AG04449 (cell line): ENCODE results near the gene DDHD1.
A peak's percentile ranks its signal among the peaks of the same experiment; 100 is the strongest.

ENCODE experiments used
- CTCF ChIA-PET: fragments of 350-600 bp; formaldehyde crosslinking; extraction: SDS; loops from one replicate; lab custom pipeline; 2021; ENCODE audit warnings: antibody characterized with exemption; lab: Yijun Ruan, JAX
- POLR2A ChIA-PET: fragments of 400-600, 350-600 bp; formaldehyde crosslinking; extraction: SDS; loops from one replicate; lab custom pipeline; 2020; ENCODE audit warnings: antibody characterized with exemption, inconsistent platforms; lab: Yijun Ruan, JAX
- DNase-seq: peaks from one replicate; pipeline ENCODE4 v3.0.0-alpha.2; 2010; ENCODE audit warnings: low read depth, low spot score
- H3K4me3 ChIP-seq: 2 replicates; pipeline ENCODE4 v1.5.1; 2011; ENCODE audit warnings: low read depth, mild to moderate bottlenecking, control low read depth, low read length
- CTCF ChIP-seq: IDR thresholded peaks from one replicate; pipeline ENCODE4 v1.5.1; 2011; ENCODE audit warnings: mild to moderate bottlenecking, moderate library complexity, low read length, control low read depth, inconsistent platforms; ENCODE audit not compliant: insufficient read depth; ENCODE audit errors: missing control alignments

The DDHD1 gene

DNA sequence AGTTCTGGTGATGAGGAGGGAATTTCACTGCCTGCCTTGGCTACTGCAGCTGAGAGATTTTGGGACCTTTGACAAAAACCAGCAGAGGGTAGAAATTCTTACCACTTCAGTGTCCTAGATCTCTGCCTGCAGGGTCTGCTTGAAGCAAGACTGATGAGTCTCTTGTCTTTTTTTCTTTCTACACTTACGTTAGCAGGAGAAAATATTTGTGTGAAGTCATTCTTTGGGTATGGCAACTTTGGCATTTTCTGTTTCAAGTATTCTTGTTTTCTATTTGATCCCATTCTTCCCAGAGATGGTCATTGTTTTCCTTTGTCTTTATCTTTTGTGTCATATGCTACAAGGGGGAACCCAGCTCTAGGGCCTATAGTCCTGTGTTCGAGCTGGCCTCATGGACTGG is 136.6 kb downstream of the DDHD1 start:
- DNase-seq = peak; percentile 56
- POLR2A ChIA-PET = no interaction called here
- no peak for TF ChIP-seq CTCF
- H3K4me3 ChIP-seq = no peak overlapping the region
- CTCF ChIA-PET = interaction anchor here (0.9 kb wide), 1 partner anchor 64 kb away, joined by 3 read pairs; no protein-coding TSS in a partner anchor

- ChIA-PET CTCF (interaction anchor here (0.8 to 2.1 kb wide), 6 partner anchors 9 to 182 kb away, joined by 3 to 7 read pairs (median 4); no protein-coding TSS in a partner anchor), POLR2A (interaction anchor here (0.6 to 1.5 kb wide), 3 partner anchors 20 to 60 kb away, joined by 3 to 5 read pairs (median 3); partner anchors contain the start of gene FERMT2)
- no peak for TF ChIP-seq CTCF
- peak; percentile 96 for DNase-seq
- peak overlapping the region; percentile 12; the same call in 1 of the 2 replicates for H3K4me3 ChIP-seq
These were observed 142.1 kb downstream of the DDHD1 start for GRCh38 chr14:53011053-53011462.

DNA sequence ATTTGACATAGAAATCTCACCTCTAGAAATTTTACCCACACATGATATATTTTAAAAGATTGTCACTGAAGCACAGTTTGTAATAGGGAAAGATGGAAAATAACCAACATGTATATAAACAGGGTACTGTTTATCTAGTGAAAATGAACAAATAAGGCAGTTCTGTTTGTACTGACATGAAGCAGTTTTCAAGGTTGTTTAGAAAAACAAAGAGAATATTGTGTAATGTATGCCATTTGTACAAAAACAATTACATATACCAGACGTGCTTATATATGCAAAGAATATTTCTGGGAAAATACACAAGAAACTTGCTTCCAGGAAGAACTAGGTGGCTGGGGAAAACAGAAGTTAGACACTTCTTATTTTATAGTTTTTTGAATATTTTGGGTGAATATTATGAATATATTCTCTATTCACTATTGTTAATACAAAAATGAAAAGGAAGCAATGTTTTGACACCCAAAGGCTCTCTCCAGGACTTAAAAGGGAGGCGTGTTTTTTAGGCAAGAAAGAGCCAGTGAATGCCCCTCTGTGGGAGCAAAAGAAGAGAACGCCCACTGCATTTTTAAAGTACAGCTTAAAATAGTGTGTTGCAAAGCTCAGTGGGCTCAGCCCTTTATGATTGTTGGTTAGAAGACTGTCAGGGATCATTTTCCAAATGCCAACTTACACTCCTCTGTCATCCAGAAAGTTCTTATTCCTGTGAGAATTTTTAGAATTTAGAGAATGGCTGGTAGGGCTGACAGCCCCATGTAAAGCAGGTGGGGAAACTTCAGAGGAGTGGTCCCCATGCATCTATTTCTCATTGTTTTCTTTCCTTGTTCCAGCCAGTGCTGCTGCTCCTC is 142.7 kb downstream of the DDHD1 start:
- no peak for DNase-seq

DNA sequence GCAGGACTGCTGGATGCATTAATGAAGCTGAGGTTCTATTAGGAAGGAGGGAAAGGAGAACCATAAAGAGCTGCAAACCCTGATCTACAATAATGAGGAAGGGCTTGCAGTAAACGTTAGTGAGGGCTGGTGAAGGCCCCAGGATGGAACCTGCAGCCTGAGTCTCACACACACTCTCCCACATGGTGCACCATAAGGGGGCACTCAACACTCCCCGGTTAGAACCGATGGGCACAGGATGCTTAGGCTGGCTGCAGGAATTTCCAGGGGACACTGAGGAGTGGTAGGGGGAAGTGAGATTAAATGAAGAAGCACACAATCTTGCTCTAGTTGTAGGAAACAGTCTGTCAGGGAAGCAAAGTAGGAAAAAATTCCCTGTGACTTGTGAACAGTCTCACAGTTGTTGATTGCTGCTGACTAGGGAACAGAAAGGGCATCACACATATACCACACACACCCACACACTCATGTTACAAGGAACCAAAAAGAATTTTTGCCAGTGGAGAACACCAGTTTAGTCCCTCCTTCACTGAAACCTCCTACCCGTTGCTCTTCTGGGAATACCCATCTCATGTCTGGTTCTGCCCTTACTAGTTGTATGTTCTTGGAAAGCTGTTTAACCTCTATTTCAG is 146.1 kb downstream of the DDHD1 start:
- CTCF ChIA-PET = interaction anchor here (1.0 kb wide), 1 partner anchor 47 kb away, joined by 3 read pairs; no protein-coding TSS in a partner anchor
- POLR2A ChIA-PET = interaction anchor here (0.6 kb wide), 1 partner anchor 18 kb away, joined by 4 read pairs; no protein-coding TSS in a partner anchor
- H3K4me3 ChIP-seq = no peak overlapping the region
- TF ChIP-seq CTCF = no peak
- DNase-seq = no peak

More for the DNA sequence above, 142.7 kb downstream of the DDHD1 start:
- no peak for TF ChIP-seq CTCF
- POLR2A ChIA-PET = interaction anchor here (0.6 to 1.5 kb wide), 3 partner anchors 21 to 59 kb away, joined by 3 to 5 read pairs (median 3); partner anchors contain the start of gene FERMT2
- no peak overlapping the region for H3K4me3 ChIP-seq
- CTCF ChIA-PET = interaction anchor here (1.0 to 2.1 kb wide), 4 partner anchors 8 to 57 kb away, joined by 4 to 7 read pairs (median 5); no protein-coding TSS in a partner anchor

DNA sequence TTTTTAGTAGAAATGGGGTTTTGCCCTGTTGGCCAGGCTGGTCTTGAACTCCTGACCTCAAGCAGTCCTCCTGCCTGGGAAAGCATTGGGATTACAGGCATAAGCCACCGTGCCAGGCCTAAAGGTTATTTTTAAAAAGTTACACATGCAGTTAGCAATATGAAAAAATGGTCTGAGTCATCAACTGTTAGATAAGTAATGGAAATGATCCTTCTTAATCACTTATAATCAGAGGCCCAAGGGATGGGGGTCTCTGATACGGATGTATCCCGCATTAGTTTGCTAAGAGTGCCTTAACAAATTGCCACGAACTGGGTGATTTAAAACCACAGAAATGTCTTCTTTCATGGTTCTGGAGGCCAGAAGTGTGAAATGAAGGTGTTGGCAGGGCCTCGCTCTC is 148.1 kb downstream of the DDHD1 start:
- no peak overlapping the region for H3K4me3 ChIP-seq
- POLR2A ChIA-PET = no interaction called here
- TF ChIP-seq CTCF = no peak
- CTCF ChIA-PET = no interaction called here
- no peak for DNase-seq
